Lung (tissue), 12 donors: ENCODE results near the gene PIGH. TPM values are rescaled to one million over a fixed set of nuclear protein-coding genes. Genes with fewer than 3 reads are reported as not detected.

Experiments used
- ATAC-seq: fragments of 200-7000 bp; cut with Tn5 transposase; one replicate; pipeline ENCODE4 v1.9.1; 2020; ENCODE audit warnings: moderate number of reproducible peaks; ENCODE audit not compliant: insufficient read depth, low FRiP score
- DNase-seq, 3 donors: peaks; one replicate each; pipeline ENCODE4 v3.0.0-alpha.2; 2013 to 2017
- H3K27ac ChIP-seq, 2 donors: one replicate each; pipeline ENCODE4 v1.5.1; 2013; ENCODE audit warnings: mild to moderate bottlenecking in 2 of 2, moderate library complexity in 2 of 2, control low read depth in 1 of 2, inconsistent platforms in 1 of 2, low read depth in 1 of 2, low read length in 1 of 2
- H3K27me3 ChIP-seq, 3 donors: one replicate each; pipeline ENCODE4 v1.5.1; 2013; ENCODE audit warnings: low read length in 2 of 3; ENCODE audit not compliant: control insufficient read depth in 3 of 3, insufficient read depth in 3 of 3
- H3K36me3 ChIP-seq, 4 donors: one replicate each; pipeline ENCODE4 v1.5.1; 2013; ENCODE audit warnings: low read length in 4 of 4, mild to moderate bottlenecking in 1 of 4, moderate library complexity in 1 of 4; ENCODE audit not compliant: control insufficient read depth in 4 of 4, insufficient read depth in 4 of 4
- H3K4me1 ChIP-seq, 5 donors: one replicate each; pipeline ENCODE4 v1.5.1; 2013; ENCODE audit warnings: low read length in 5 of 5, mild to moderate bottlenecking in 2 of 5, moderate library complexity in 1 of 5; ENCODE audit not compliant: control insufficient read depth in 5 of 5, insufficient read depth in 5 of 5
- H3K4me3 ChIP-seq: one replicate; pipeline ENCODE4 v1.5.1; 2013; ENCODE audit warnings: mild to moderate bottlenecking, control low read depth, moderate library complexity
- H3K9ac ChIP-seq, 2 donors: one replicate each; pipeline ENCODE4 v1.5.1; 2013; ENCODE audit warnings: low read length in 2 of 2, control low read depth in 1 of 2; ENCODE audit not compliant: insufficient read depth in 1 of 2
- H3K9me3 ChIP-seq, 4 donors: one replicate each; pipeline ENCODE4 v1.5.1; 2013; ENCODE audit warnings: low read length in 3 of 4, mild to moderate bottlenecking in 1 of 4, moderate library complexity in 1 of 4; ENCODE audit not compliant: control insufficient read depth in 4 of 4, insufficient read depth in 3 of 4
- CTCF ChIP-seq: IDR thresholded peaks from 2 replicates; pipeline ENCODE4 v1.5.1; 2012; ENCODE audit warnings: mild to moderate bottlenecking; ENCODE audit errors: control extremely low read depth, extremely low read depth
- WGBS, 2 donors: extraction: QIAGEN DNeasy Blood & Tissue Kit; methylation state at CpG; one replicate each; pipeline ENCODE4 v1.1.7; 2013; 5-methylcytosine and 5-hydroxymethylcytosine counted together
- polyA plus RNA-seq, 2 donors: library from polyadenylated mRNA; stranded (reverse); fragments of 200-250 nt; gene quantifications; one replicate each; pipeline ENCODE4 v1.2.1, GENCODE V29; 2013
- total RNA-seq, 2 donors: library from RNA; depleted of rRNA in 1 of 2; stranded (reverse); fragments of >200 nt in 1 of 2; gene quantifications; one replicate each; pipeline ENCODE4 v1.2.1, GENCODE V29; 2014 to 2021
- donor health status: control.
- donor health status: control.
- donor health status: Bipolar disorder and iron deficiency.
- donor health status: healthy.
- donor health status: DM: yes; HTN: yes; CAD: no.

PIGH gene
- total and polyA plus RNA-seq, 4 donors, result 20.6 to 29.5 (median 22.1) TPM

- no peaks in the 10 kb centered on the region for H3K9me3 ChIP-seq
- no peak overlapping the region for H3K9ac ChIP-seq
- no peak for ATAC-seq
- WGBS, 2 donors, result 97 to 100% methylated on average over 1 of the region's 1 CpG
- no peaks in the 10 kb centered on the region for H3K27me3 ChIP-seq
- H3K4me3 ChIP-seq, result no peak overlapping the region
- peaks cover 0 to 6% (median 0%) of the 10 kb centered on the region in 5 donors for H3K4me1 ChIP-seq
- H3K36me3 ChIP-seq, result peaks cover 0 to 7% (median 2%) of the 10 kb centered on the region in 4 donors
- no peak for TF ChIP-seq CTCF
- DNase-seq, result no peak
- H3K27ac ChIP-seq, result no peak overlapping the region
Measured at GRCh38 chr14:67641480-67641879, 41.4 kb upstream of the PIGH start.

GRCh38 chr14:67638642-67639041 lies 38.6 kb upstream of the PIGH start:
- Histone ChIP-seq H3K4me1 (no peaks in the 10 kb centered on the region), H3K4me3 (no peak overlapping the region), H3K27me3 (no peaks in the 10 kb centered on the region), H3K9ac (no peak overlapping the region), H3K9me3 (no peaks in the 10 kb centered on the region), H3K27ac (no peak overlapping the region), H3K36me3 (no peaks in the 10 kb centered on the region)
- no peak for TF ChIP-seq CTCF
- no peak for ATAC-seq
- 93 to 96% methylated on average over 3 of the region's 3 CpGs for WGBS, 2 donors
- DNase-seq, result no peak

GRCh38 chr14:67636361-67636919 lies 36.4 kb upstream of the PIGH start:
- H3K27me3 ChIP-seq, result no peaks in the 10 kb centered on the region
- no peak overlapping the region for H3K9ac ChIP-seq
- WGBS, 2 donors, result 82 to 85% methylated on average over 3 of the region's 3 CpGs
- H3K36me3 ChIP-seq, result no peaks in the 10 kb centered on the region
- no peak for TF ChIP-seq CTCF
- no peak overlapping the region for H3K4me3 ChIP-seq
- H3K9me3 ChIP-seq, result no peaks in the 10 kb centered on the region
- no peaks in the 10 kb centered on the region for H3K4me1 ChIP-seq
- ATAC-seq (no peak), DNase-seq (no peak)
- no peak overlapping the region for H3K27ac ChIP-seq

GRCh38 chr14:67633451-67634147 lies 33.5 kb upstream of the PIGH start:
- TF ChIP-seq CTCF, result no peak
- WGBS, 2 donors, result 93 to 94% methylated on average over 5 of the region's 5 CpGs

More at GRCh38 chr14:67633451-67634147, 33.5 kb upstream of the PIGH start:
- Histone ChIP-seq H3K36me3 (no peaks in the 10 kb centered on the region), H3K27me3 (no peaks in the 10 kb centered on the region), H3K9me3 (no peaks in the 10 kb centered on the region), H3K27ac (no peak overlapping the region), H3K4me1 (peaks cover 0 to 2% (median 0%) of the 10 kb centered on the region in 5 donors), H3K9ac (no peak overlapping the region), H3K4me3 (no peak overlapping the region)
- ATAC-seq (no peak), DNase-seq (no peak)
